Epithelial cell of esophagus (primary cell): ENCODE measurements around the gene PSMG1.
A peak's percentile ranks its signal among the peaks of the same experiment; 100 is the strongest.
"Not testable (repeated sequence)": the region's sequence is repeated elsewhere in the genome, so short reads cannot be mapped to it uniquely, and the experiment has no call there.

Experiments used
- DNase-seq: peaks from one replicate; pipeline ENCODE4 v3.0.0; 2010; ENCODE audit warnings: low read depth
- H3K4me3 ChIP-seq: 2 replicates; pipeline ENCODE4 v1.5.1; 2011; ENCODE audit warnings: mild to moderate bottlenecking, low read length, control low read depth
- CTCF ChIP-seq: IDR thresholded peaks from 2 replicates; pipeline ENCODE4 v1.5.1; 2011; ENCODE audit warnings: low read depth, mild to moderate bottlenecking, low read length, control low read depth, inconsistent platforms; ENCODE audit not compliant: insufficient read depth; ENCODE audit errors: missing control alignments

Gene PSMG1

DNA sequence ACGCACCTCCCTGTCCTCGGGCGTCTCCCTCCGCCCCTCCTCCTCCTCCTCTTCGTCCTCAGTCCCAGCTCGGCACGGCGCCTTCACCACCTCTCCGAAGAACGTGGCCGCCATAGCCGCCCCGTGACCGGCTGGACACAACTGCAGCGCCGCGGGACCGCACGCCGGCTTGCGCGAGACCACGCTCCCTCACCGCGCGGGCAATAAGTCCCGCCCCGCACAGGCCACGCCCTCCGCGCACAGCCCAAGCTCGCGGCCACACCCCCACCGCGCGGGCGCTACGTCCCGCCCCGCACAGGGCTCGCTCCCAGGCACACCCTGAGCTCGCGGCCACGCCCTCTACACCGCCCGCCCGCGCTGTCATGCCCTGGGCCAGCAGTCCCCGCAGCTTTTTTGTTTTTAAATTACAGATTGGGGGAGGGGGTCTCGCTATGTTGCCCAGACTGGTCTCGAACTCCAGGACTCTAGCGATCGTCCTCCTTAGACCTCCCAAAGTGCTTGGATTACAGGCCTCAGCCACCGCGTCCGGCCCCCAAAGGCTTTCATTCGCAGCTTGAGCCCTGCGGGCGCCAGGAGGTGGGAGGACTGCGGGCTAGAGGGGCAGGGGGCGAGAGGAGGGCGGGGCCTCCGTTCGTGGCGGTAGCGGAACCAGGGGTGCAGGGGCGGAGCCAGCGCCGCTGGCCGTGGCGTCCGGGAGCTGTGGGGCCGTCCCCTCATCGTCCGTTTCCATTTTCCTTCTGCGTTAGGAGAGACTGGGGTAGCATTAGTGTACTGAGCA, at the start of gene PSMG1:
Gene PSMG1 (minus strand): TSS at position 180 of the 778 bp plus-strand sequence. CDS start 66 bp downstream, at position 114.
- TF ChIP-seq CTCF, result no peak
- peak within 1 kb of the TSS; percentile 81 for H3K4me3 ChIP-seq
- peak; percentile 97 for DNase-seq

DNA sequence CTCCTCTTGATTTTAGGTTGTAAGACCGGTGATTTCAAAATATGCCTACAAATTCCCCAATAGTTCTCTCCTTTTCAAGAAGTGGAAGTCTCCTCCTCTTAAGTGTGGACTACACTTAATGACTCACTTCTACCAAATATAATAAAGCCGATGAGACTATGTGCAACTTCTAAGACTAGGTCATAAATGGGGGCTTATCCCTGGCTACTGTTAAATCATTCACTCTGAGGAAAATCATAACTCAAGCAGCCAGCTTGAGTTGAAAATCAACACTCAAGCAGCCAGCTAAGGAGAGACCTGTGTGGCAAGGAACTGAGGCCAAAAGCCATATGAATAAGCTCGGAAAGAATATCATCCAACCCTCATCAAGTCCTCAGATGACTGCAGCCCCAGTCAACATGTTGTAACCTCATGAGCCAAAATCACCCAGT, 49.6 kb upstream of the PSMG1 start:
- no peak for TF ChIP-seq CTCF
- DNase-seq, result peak; percentile 5
- H3K4me3 ChIP-seq, result no peak overlapping the region

DNA sequence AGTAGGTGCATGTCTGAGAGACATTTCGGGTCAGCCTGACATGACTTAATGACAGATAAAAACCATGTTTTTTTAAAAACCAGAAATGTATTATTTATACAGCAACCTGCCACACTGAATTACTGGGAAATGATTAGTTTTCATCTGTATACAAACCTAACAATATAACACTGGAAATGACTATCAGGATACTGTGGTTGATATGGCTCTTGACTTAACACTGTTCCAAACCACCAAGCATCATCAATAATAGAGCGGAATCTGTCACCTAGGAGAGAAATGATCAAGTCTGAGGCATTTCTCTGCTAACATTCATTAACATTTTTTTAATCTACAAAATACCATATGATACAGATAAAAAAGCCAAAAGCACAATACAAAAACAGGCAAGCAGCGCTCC, 41.7 kb upstream of the PSMG1 start:
- no peak overlapping the region for H3K4me3 ChIP-seq
- no peak for DNase-seq
- TF ChIP-seq CTCF, result no peak

GRCh38 chr21:39221997-39222486, 38.8 kb upstream of the PSMG1 start:
- no peak overlapping the region for H3K4me3 ChIP-seq
- TF ChIP-seq CTCF, result no peak
- no peak for DNase-seq

GRCh38 chr21:39221282-39221996, 38.2 kb upstream of the PSMG1 start:
- H3K4me3 ChIP-seq, result no peak overlapping the region
- DNase-seq, result peak; percentile 23
- TF ChIP-seq CTCF, result no peak

DNA sequence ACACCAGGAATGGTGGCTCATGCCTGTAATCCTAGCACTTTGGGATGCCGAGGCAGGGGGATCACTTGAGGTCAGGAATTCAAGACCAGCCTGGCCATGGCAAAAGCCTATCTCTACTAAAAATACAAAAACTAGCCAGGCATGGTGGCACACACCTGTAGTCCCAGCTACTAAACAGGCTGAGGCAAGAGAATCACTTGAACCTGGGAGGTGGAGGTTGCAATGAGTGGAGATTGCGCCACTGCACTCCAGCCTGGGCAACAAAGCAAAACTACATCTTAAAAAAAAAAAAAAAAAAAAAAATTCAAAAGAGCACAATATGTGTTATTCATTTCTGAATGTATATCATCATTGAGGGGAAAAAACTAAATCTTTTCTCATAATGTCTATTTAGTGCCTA, 37.6 kb upstream of the PSMG1 start:
- not testable (repeated sequence) for H3K4me3 ChIP-seq, DNase-seq

- no peak for TF ChIP-seq CTCF
- DNase-seq, result no peak
- no peak overlapping the region for H3K4me3 ChIP-seq
Measured at GRCh38 chr21:39220150-39220549, 36.9 kb upstream of the PSMG1 start.
